HepG2 (cell line): ENCODE data around the gene TIMM8B. TPM values are rescaled to one million over a fixed set of nuclear protein-coding genes. Genes with fewer than 3 reads are reported as not detected.

Experiments
- AGO1 ChIP-seq: fragments of 200-400 bp; formaldehyde crosslinking; IDR thresholded peaks from 2 replicates; pipeline ENCODE4 v1.6.1; 2017; ENCODE audit warnings: mild to moderate bottlenecking, low read depth, low read length, moderate library complexity; ENCODE audit not compliant: poor library complexity, severe bottlenecking
- KDM5A ChIP-seq: fragments of 200-600 bp; sonication (generic); IDR thresholded peaks from 2 replicates; pipeline ENCODE4 v1.7.0; 2018; ENCODE audit warnings: antibody characterized with exemption, mild to moderate bottlenecking, low read length, borderline replicate concordance
- SPEN ChIP-seq: sonication (generic); formaldehyde crosslinking; IDR thresholded peaks from 2 replicates; pipeline ENCODE4 v1.5.1; 2020; ENCODE audit warnings: low read depth, mild to moderate bottlenecking, missing genetic modification reagents
- SYNCRIP ChIP-seq: fragments of 200-400 bp; formaldehyde crosslinking; IDR thresholded peaks from 2 replicates; pipeline ENCODE4 v1.6.1; 2018; ENCODE audit warnings: mild to moderate bottlenecking, low read depth, low read length; ENCODE audit not compliant: insufficient read depth
- polyA plus RNA-seq, 8 experiments: library from polyadenylated mRNA; depleted of rRNA in 3 of 8; stranded (reverse) in 7 of 8; unstranded in 1 of 8; fragments of >200 nt; fragmentation: Illumina TruSeq in 4 of 8; extraction: Trizol in 4 of 8; gene quantifications; 2 replicates each; pipeline versions ENCODE4 v1.2.1 to v1.2.3, GENCODE V29; 2011 to 2016; ENCODE audit warnings: low read depth in 4 of 8, missing spikeins in 1 of 8, mixed read lengths in 1 of 8; ENCODE audit not compliant: insufficient read depth in 1 of 8
- total RNA-seq, 5 experiments: library from RNA; depleted of rRNA; stranded (reverse); fragments of >200 nt; fragmentation: Illumina TruSeq; extraction: Trizol; gene quantifications; 2 replicates each; pipeline ENCODE4 v1.2.3, GENCODE V29; 2016; ENCODE audit warnings: low read depth in 1 of 5
- TF ChIP-seq, protein P1 (sequence below), 2 experiments: sonication (generic) in 1 of 2; formaldehyde crosslinking in 1 of 2; IDR thresholded peaks; 2 replicates each; pipeline versions ENCODE4 v1.6.1 to v1.9.0; 2014 to 2022; ENCODE audit warnings: antibody characterized with exemption in 1 of 2, borderline replicate concordance in 1 of 2, inconsistent platforms in 1 of 2, low read depth in 1 of 2, missing genetic modification reagents in 1 of 2
- TF ChIP-seq, protein P2 (sequence below): sonication (generic); formaldehyde crosslinking; conservative IDR thresholded peaks from 2 replicates; pipeline ENCODE4 v1.8.0; 2022; ENCODE audit warnings: missing genetic modification reagents

The TIMM8B gene
- total and polyA plus RNA-seq, 2 of the 13 experiments (the other 11 are each of a cell fraction or from before 2014, with no cell fraction given): 84.5 to 98.3 TPM

DNA sequence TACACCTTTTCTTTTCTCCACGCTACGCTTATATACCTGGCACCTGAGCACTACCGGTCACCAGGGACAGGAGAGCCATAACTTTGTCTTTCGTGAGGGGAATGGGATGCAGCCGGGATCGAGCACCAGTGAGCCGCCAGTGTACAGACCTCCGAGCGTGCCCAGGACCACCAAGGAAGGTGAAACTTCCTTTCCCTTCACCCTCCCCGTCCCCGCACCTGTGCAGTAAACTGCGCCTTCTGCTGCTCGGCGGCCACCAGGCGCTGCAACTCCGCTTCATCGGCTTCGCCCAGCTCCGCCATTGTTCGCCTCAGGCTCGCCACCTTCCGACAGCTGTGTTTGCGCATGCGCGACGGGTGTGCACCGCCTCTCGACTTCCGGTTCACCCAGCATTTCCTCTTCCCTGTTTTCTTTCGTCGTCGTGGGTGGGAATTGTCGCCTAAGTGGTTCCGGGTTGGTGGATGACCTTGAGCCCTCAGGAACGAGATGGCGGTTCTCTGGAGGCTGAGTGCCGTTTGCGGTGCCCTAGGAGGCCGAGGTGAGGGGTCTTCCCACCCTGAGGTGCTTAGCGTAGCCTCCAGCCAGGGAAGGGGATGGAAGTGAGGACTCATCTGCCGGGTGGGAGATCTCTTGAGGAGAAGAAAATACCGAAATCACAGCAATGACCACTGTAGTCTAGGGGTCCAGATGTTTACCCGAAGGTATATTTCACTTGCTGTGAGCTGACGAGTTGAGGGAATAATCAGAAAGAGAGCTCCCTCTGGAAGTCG lies at the start of gene TIMM8B, which contains the start of gene SDHD (continued):
- TF ChIP-seq, protein P1, sequence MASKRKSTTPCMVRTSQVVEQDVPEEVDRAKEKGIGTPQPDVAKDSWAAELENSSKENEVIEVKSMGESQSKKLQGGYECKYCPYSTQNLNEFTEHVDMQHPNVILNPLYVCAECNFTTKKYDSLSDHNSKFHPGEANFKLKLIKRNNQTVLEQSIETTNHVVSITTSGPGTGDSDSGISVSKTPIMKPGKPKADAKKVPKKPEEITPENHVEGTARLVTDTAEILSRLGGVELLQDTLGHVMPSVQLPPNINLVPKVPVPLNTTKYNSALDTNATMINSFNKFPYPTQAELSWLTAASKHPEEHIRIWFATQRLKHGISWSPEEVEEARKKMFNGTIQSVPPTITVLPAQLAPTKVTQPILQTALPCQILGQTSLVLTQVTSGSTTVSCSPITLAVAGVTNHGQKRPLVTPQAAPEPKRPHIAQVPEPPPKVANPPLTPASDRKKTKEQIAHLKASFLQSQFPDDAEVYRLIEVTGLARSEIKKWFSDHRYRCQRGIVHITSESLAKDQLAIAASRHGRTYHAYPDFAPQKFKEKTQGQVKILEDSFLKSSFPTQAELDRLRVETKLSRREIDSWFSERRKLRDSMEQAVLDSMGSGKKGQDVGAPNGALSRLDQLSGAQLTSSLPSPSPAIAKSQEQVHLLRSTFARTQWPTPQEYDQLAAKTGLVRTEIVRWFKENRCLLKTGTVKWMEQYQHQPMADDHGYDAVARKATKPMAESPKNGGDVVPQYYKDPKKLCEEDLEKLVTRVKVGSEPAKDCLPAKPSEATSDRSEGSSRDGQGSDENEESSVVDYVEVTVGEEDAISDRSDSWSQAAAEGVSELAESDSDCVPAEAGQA (IDR thresholded peaks at IDR 0.05; ENCODE audit: low read depth): peak; percentile 68; the same call in 1 of the 2 replicates
- TF ChIP-seq, protein P1 (CRISPR knock-in tag; IDR thresholded peaks at IDR 0.05; ENCODE audit: borderline replicate concordance): no peak
- TF ChIP-seq, protein P2, sequence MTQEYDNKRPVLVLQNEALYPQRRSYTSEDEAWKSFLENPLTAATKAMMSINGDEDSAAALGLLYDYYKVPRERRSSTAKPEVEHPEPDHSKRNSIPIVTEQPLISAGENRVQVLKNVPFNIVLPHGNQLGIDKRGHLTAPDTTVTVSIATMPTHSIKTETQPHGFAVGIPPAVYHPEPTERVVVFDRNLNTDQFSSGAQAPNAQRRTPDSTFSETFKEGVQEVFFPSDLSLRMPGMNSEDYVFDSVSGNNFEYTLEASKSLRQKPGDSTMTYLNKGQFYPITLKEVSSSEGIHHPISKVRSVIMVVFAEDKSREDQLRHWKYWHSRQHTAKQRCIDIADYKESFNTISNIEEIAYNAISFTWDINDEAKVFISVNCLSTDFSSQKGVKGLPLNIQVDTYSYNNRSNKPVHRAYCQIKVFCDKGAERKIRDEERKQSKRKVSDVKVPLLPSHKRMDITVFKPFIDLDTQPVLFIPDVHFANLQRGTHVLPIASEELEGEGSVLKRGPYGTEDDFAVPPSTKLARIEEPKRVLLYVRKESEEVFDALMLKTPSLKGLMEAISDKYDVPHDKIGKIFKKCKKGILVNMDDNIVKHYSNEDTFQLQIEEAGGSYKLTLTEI: no peak
- peak; percentile 96 for TF ChIP-seq SPEN
- TF ChIP-seq AGO1: peak; percentile 80
- no peak for TF ChIP-seq SYNCRIP
- TF ChIP-seq KDM5A: peak; percentile 91
